EL (cell line): ENCODE measurements around the gene PRKN.

Experiments
- DNase-seq: peaks from one replicate; pipeline ENCODE4 v3.0.0-alpha.2; 2016

PRKN gene

GRCh38 chr6:161624111-161624510 lies 1103.5 kb downstream of the PRKN start:
- DNase-seq, result no peak

DNA sequence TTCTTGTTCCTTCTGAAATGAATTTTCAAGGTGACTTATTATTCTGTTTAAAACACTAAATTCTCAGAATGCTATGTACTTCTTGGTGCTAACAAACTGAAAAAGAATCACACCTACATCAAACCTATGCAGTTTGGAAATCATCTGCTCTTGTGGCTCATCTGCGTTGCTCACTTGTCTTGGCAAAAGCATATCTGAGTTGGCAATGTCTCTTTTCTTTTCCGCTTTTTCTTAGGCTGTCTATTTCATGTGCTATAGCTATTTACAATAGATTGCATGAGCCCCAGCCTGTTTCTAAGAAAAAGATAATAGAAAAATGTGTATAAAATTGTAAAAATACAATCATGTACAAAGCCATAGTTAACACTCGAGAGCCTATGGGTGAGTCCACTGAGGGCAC lies 1104.8 kb downstream of the PRKN start:
- DNase-seq, result no peak

DNA sequence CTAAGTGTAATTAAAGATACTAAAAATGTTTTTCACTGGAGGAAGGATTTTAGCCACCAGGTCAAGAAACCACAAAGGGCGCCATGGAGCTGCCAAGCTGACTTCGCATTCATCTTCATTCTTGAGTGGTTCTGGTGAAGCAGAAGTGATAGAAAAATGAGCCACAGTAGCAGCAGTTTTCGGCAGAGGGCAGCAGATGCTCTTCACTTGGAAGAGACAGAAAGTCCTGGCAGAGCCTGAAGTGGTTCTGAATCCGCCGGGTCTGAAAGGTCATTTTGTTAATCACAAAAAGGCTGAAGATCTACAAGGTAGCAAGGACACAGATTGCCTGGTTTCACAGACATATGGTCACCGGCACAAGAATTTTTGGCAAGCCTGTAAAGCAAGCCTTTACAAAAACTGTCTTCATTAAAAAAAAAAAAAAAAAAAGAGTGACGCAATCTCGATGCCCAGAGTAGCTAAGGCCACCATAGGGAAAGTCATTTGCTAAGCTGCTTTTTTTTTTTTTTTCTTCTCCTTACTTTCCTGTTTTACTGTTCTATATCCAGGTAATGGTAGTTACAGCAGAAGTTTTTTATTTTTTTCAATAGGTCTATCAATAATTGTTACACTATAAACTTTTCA lies 1108.6 kb downstream of the PRKN start:
- DNase-seq, result peak; percentile 42

DNA sequence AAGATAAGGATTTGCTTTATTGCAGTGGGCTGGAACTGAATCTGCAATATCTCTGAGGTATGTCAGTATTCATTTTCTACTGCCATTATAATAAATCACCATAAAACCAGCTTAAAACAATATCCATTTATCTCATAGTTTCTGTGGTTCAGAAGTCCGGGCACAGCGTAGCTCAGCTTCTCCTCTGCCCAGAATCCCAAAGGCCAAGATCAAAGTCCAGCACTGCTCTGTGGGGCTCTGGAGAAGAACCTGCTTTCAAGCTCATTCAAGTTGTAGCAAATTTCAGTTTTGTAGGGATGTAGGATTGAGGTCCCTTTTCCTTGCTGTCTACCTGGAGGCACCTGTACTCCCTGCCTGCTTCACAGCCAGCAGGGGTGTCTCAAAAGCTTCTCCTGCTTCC lies 1113.9 kb downstream of the PRKN start:
- no peak for DNase-seq

- DNase-seq, result no peak
Observed at GRCh38 chr6:161608771-161609170, 1118.8 kb downstream of the PRKN start.

GRCh38 chr6:161607696-161608297 lies 1119.8 kb downstream of the PRKN start:
- no peak for DNase-seq

DNA sequence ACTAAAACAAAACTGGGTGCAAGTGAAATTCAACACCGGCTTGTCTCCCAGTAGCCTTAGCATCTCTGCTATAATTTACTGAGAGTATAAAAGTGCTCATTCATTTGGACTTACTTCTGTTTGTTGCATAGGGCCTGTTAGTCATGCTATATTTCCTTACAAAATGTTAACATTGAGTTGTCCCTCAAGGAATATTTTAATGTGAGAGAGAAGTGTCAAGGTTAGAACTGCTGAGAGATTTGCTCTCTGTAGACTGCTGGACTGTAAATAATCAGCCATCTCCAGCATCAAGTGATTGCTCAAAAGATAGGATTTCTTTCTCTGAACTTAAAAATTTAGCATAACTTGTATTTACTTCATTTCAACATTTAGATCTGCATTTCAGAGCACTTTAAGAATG lies 1125.2 kb downstream of the PRKN start:
- no peak for DNase-seq

GRCh38 chr6:161598896-161599295 lies 1128.7 kb downstream of the PRKN start:
- DNase-seq, result no peak

- DNase-seq, result no peak
Observed at GRCh38 chr6:161596807-161597520, 1130.6 kb downstream of the PRKN start.

DNA sequence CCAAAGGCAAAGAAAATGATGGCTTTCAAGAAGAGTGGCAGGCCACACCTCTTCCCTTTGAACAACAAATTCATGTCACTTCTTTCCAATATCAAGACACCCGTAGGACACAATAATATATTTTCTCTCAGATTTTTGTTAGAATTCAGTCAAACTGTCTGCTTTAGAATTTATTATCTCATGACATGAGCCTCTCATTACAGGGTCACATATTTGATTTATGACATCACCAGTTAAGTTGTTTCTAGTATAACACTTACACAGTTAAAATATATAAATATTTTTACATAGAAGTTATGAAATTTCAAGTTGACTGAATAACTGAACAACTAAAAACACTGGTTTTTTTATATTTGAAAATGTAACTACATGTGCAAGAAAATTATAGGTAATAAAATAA lies 1133.2 kb downstream of the PRKN start:
- no peak for DNase-seq

DNA sequence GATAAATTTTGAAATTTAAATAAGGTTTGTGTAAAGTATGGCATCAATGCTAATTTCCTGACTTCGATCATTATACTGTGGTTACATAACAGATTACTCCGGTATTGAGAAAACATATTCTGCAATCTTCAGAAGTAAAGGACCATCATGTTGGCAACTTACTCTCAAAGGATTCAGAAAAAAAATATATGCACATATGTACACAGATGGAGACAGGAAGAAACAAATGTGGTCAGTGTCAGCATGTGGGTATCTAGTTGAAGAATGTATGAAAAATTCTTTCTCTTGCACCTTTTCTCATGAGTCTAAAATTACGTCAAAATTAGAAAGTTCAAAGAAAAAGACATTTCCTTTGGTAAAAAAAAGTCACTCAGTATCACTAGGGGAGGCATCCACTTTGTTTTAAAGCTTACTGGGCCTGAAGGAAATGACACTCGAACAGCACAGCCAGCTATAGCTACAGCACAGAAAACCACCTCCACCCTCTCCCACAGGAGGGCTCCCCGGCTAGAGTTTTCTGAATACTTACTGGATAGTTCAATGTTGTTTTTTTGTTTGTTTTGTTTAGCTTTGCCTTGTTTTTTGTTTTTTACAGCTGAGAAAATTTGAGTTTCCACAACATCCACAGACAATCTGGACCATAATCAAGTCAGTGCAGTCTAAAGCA lies 1136.5 kb downstream of the PRKN start:
- DNase-seq, result no peak

- DNase-seq, result no peak
Observed at GRCh38 chr6:161586887-161587286, 1140.7 kb downstream of the PRKN start.

GRCh38 chr6:161584621-161585340 lies 1142.8 kb downstream of the PRKN start:
- no peak for DNase-seq

DNA sequence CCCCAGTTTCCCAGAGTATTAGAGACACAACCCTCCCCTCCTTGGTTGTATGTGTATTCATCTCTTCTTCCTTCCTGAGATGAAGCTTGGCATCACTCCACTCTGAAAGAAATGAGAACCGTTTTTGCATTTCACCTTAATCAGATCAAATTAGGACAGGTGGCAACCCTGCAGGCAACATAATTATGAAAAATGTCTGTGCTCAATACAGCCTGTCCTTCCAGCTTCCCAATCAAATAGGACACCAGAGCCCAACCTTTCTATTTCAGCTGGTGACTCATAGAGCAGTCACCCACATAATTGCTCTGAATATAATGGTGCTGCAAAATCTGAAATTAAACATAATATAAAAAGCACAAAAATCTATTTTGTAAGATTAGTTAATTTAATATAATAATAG lies 1143.5 kb downstream of the PRKN start:
- DNase-seq, result peak; percentile 4

DNA sequence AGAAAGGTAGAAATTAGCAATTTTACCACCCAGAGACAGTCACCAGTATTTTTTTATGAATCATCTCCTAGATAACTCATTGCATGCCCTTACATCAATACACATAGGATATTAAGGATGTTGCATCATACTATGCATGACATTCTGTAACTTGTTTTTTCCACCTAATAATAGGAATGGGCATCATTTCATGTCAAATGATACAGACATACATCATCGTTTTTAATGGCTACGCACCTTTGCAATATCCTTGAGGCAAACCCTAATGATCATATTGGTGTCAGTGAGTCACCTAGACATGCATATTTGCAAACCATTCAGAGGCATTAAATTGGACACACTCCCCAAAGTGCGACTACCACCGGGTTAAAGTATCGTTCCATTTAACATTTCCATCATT lies 1144.0 kb downstream of the PRKN start:
- no peak for DNase-seq

- no peak for DNase-seq
Observed at GRCh38 chr6:161578478-161578877, 1149.1 kb downstream of the PRKN start.

- DNase-seq, result no peak
Observed at GRCh38 chr6:161575523-161576254, 1151.9 kb downstream of the PRKN start.

GRCh38 chr6:161568885-161569456 lies 1158.6 kb downstream of the PRKN start:
- DNase-seq, result no peak

DNA sequence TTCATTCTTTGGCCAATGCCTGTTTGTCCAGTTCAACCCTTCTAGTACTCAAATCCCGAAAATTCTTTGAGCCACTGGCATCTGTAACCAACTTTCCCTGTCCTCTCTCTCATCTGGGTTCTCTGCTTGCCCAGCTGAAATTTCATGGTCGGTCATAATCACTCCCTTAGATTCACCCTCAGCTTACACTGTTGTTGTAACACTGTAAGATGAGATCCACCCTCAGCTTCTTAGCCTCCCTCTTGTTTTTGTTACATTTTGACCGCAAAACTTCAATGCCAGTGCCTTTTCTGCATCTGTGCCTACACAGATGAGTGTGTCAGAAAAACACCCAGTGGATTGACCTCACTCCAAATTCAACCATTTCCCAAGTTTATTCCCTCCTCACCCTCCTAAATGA lies 1162.6 kb downstream of the PRKN start:
- DNase-seq, result no peak

DNA sequence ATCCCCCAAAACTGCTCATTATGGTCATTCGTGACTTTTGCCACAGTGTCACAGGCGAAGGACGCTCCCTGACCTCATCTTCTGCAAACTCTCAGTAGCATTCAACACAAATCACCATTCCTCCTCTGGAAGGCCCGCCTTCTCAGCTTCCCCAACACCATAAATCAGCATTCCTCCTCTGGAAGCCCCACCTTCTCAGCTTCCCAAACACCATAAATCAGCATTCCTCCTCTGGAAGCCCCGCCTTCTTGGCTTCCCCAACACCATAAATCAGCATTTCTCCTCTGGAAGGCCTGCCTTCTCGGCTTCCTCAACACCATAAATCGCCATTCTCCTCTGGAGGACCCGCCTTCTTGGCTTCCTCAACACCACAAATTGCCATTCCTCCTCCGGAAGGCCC lies 1165.7 kb downstream of the PRKN start:
- DNase-seq, result no peak

DNA sequence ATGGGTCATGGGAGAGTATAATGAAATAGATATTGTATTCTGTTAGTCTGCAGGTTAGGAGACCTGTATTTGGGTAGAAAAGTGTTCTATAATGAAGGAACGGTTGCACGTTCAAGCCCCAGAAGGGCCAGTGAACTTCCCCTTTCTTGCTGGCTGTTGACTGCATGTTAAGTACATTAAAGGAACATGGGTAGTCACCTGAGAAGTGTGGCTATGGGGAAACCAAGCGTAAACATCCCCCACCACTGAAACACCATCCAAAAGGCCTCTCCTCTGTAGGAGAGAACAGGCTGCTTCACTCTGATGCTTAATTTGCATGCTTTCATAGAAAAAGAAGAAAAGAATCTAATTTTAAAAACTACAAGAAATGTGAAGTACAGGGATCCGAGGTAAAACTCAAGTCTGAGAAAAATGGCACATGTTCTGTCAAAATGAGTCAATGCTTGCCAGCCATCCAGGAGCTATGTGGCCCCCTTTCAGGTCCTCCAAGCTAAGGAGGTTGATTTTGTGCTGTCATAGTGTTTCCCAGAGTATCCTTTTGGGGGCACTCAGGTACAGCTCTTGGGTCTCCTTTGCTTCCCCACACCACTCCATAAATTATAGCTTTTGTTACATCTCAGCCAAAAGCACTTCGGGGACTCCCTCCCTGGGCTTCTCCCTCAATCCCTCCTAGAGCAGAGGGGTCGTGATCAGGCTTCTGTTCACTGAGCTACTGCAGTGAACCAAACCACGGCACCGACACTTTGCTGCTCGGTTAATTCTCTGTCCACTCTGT lies 1170.0 kb downstream of the PRKN start:
- DNase-seq, result no peak
